GM21576 (cell line): Measurements from ENCODE around the gene GPR35.

Experiments
- ATAC-seq: cut with Tn5 transposase; IDR thresholded peaks from one replicate; pipeline ENCODE4 v1.9.1; 2021; ENCODE audit warnings: mild to moderate bottlenecking, moderate library complexity; ENCODE audit not compliant: unreplicated experiment

Gene GPR35

DNA sequence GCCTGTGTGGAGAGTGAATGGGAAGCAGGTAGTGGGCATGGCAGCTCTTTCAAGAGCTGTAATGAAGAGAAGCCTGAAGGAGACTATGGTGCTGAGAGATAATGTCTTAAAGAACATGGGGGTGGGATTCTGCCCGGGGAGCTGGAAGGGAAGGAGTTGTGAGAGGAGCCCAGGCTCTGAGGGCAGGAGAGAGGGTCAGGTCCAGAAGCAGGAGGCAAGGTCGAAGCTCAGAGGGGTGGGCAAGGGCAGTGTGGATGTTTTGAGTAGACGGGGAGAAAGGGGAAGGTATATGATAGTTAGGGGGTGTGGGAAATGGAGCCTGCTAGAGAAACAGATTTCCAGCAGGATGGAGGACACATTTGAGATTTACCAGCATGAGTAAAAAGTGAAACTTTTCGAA is 36.6 kb upstream of the GPR35 start:
- ATAC-seq: no peak

DNA sequence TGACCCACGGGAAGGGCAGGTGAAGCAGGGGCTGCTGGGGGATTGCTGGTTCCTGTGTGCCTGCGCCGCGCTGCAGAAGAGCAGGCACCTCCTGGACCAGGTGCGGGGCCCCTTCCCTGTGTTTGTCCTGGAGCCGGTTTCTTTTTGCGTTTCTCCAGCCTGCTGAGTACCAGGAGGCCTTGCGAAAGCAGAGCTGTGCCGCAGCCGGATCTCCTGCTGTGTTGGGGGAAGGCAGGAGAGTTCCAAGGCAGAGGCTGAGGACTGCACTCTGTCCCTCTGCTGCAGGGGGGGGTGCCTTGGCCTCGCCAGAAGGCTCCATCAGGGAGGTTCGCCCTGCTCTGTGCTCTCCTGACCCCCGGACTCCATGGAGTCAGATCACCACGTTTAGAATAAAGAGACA is 35.9 kb upstream of the GPR35 start:
- ATAC-seq: no peak

DNA sequence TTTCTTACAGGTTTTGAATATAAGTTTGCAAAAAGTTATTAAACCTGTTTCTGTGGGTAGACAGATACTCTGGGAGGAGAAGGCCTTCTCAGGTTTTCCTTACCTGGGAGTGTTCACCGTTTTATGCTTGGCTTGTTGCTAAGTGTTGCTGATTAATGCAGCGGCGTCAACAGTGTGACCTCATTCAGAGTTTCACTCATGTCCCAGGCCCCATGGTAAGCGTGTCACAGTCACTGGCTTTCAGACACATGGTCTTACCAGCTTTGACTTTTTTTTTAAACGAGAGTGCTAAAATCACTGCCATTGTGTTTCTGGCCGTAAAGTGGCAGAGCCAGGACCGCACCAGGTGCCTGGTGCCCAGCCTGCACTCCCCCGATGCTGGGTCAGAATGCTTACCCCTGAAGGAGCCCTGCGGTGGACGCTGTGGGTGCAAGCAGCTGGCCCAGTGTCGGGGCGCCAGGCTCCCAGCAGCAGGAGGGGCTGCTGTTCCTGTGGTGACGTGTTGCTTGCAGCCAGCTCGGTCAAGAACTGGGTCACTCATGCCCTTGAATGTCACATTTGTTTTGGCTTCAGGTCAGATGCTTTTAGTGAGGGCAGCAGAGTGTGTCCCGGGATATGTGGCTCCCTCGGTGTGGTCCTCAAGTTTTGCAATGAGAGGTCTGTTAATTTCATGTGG is 35.3 kb upstream of the GPR35 start:
- ATAC-seq: no peak

DNA sequence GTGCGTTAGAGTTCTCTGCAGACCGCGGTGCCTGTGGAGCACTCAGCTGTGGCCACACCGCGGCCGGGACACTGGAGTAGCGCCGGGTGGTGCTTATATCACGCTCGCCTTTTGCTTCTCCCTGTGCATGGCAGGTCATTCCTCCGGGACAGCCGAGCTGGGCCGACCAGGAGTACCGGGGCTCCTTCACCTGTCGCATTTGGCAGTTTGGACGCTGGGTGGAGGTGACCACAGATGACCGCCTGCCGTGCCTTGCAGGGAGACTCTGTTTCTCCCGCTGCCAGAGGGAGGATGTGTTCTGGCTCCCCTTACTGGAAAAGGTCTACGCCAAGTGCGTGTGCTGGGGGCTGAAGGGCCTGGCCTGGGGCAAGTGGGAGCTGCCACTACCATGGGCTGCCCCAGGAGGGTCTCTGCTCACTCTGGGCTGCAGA is 34.6 kb upstream of the GPR35 start:
- ATAC-seq: no peak

DNA sequence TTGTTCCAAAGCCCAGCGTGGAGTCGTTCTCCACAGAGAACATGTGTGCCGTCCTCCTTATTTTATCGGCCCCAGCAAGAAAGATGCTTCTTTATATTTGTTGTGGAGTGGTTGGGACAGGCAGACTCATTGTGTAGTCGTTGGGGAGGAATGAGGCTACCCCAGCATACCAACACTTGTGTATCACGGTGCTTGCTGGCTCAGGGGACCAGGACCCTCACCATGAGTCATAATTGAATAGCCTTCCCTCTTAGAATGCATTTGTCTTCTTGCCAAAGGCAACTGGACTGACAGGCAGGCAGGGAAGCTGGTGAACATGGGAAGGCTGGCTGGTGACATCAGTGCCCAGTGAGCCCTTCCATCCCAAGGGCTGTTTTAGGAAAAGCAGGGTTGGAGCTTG is 34.1 kb upstream of the GPR35 start:
- ATAC-seq: no peak

DNA sequence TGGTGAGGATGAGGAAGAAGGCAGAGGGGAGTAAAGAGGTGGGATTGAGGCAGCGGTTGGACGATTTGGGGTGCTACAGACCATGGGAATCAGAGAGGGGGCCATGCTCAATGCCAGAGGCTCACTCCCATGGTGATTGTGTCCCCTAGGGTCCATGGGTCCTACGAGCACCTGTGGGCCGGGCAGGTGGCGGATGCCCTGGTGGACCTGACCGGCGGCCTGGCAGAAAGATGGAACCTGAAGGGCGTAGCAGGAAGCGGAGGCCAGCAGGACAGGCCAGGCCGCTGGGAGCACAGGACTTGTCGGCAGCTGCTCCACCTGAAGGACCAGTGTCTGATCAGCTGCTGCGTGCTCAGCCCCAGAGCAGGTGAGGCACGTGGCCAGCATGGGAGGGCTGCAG is 33.5 kb upstream of the GPR35 start:
- ATAC-seq: no peak

DNA sequence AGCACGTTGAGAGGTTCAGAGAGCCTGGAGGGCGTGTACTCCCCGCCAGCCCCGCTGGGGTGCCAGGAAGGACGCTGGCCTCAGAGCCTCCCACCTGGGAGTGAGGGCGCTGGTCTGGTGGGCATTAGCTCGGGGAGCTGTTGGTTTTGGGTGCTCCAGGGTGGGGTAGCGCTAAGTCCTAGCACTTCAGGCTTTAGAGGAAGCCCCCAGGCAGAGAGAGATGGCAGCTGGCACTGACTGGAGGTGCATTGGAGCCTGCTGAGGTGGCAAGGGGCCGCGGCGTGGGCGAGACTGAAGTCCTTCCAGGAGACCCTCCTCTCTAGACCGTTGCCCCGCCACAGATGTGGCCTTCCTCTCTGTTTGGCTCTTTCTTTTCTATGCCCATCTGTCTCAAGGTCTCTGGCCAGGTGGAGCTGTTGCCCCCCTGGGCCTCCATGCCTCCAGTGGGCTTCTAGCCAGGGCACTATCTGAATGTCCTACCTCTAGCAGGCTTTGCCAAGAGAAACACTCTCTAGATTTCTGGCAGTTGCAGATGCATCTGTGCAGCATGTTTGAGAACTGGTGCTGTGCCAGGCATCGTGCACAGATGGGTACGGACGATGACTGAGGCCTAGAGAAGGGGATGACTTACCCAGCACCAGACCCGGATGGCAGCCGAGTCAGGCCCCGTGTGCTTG is 32.1 kb upstream of the GPR35 start:
- ATAC-seq: no peak

DNA sequence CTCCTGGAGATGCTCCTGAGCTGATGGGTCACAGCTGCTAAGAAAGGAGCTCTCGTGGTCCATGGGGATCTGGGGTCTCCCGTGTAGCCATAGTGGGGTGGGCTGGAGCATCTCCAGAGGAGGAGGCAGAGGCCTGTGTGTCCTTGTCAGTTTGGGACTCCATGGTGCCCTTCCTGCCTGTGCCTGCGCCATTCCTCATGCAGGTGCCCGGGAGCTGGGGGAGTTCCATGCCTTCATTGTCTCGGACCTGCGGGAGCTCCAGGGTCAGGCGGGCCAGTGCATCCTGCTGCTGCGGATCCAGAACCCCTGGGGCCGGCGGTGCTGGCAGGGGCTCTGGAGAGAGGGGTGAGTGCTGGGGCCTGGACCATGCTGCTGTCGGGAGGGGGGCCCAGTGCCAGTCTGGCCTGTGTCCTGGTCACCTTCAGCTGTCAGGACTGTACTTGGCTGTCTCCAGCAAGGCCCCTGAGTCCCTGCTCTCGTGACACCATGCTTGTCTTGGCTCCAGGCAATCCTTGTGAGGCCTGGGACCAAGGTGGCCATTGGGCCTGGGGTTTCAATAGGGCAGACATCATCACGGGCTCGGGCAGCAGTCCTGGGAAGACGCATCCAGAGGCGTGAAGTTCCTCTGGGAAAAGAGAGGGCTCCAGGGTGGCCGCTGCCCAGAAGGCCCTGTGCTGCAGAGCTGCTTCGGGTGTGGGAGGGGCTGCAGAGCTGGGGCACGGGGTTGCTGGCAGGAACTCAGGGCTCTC is 31.4 kb upstream of the GPR35 start:
- no peak for ATAC-seq

DNA sequence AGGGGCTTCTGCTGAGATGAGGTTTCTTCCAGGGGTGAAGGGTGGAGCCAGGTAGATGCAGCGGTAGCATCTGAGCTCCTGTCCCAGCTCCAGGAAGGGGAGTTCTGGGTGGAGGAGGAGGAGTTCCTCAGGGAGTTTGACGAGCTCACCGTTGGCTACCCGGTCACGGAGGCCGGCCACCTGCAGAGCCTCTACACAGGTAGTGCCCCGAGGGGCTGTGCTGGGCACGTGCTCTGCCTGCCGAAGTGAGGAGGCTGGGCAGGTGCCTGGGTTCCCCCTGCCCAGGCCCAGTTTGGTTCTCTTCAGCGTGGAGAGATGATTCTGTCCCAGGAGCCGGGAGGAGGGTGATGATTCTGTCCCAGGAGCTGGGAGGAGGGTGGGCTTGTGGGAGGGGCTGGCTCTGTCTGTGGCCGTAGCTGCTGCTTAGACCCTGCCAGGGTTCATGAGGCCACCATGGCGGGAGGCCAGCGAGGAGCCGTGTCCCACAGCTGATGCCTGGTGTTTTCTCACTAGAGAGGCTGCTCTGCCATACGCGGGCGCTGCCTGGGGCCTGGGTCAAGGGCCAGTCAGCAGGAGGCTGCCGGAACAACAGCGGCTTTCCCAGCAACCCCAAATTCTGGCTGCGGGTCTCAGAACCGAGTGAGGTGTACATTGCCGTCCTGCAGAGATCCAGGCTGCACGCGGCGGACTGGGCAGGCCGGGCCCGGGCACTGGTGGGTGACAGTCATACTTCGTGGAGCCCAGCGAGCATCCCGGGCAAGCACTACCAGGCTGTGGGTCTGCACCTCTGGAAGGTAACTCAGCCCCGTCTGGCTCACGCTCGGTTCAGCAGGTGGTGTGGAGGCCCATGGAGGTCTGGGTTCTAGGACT is 30.5 kb upstream of the GPR35 start:
- no peak for ATAC-seq

DNA sequence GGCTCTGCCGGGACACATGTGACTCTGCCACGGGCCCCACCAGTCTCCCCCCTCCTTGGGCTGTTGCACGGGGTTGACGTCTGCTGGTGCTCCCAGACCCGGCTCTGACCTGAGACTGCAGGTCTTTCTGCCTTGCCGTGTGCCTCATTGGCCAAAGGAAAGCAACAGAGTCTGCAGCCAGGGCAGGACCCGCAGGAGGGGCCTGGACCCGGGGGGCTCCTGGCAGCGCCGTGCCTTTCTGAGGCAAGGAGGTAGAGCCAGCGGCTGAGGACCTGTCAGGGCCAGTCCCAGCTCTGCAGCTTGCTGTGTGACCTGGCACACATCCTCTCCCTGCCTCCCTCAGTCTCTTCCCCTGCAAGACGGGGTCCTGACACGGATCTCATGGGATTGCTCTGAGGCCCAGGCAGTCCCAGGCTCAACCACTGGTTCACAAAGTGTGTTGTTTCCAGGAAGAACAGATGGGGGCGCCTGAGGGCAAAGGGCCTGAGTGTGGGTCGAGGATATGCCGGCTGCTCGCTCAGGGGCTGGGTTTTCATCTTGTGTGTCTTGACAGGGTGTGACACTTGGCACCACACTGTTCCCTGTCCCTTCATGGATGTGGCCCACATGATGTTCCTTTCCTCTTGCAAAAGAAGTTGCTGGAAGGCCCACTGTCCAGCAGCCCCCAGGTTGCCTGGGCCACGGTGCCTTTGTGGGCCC is 29.8 kb upstream of the GPR35 start:
- ATAC-seq: no peak

DNA sequence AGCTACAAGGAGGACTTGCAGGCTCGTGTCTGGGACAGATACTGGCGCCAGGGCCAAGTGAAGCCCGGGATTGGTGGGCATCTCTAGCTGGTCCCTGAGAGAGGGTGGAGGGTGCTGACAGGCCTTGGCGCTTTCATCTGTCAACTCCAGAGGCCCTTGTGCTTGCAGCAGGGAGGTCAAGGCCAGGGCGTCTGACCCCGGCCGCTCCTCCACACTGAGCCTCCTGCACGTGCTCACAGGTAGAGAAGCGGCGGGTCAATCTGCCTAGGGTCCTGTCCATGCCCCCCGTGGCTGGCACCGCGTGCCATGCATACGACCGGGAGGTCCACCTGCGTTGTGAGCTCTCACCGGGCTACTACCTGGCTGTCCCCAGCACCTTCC is 29.2 kb upstream of the GPR35 start:
- no peak for ATAC-seq

DNA sequence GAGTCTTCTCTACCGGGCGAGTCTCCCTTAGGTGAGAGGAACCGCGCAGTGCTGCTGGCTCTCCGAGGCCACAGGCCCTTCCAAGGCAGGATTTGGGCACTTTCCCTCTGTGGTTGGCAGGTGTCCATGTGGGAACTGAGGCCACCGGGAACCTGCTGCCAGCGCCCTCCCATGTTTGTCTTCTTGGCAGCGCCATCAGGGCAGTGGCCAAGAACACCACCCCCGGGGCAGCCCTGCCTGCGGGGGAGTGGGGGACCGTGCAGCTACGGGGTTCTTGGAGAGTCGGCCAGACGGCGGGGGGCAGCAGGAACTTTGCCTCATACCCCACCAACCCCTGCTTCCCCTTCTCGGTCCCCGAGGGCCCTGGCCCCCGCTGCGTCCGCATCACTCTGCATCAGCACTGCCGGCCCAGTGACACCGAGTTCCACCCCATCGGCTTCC is 28.8 kb upstream of the GPR35 start:
- ATAC-seq: no peak

DNA sequence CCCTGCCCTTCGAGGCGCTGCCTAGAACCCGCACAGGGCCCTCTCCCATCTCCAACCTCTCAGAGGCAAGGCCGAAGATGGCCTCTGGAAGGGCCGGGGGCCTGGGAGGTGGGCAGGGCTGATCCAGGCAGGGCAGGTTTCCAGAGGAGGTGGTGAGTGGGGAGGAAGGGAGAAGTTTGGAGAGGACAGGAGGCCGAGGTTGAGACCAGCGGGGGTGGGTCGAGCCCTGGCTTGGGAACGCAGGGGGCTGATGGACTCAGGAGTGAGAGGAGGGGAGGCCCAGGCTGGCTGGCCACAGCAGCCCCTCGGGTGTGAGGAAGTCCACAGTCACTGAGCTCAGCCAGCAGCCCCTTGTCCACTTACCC is 28.2 kb upstream of the GPR35 start:
- ATAC-seq: no peak

DNA sequence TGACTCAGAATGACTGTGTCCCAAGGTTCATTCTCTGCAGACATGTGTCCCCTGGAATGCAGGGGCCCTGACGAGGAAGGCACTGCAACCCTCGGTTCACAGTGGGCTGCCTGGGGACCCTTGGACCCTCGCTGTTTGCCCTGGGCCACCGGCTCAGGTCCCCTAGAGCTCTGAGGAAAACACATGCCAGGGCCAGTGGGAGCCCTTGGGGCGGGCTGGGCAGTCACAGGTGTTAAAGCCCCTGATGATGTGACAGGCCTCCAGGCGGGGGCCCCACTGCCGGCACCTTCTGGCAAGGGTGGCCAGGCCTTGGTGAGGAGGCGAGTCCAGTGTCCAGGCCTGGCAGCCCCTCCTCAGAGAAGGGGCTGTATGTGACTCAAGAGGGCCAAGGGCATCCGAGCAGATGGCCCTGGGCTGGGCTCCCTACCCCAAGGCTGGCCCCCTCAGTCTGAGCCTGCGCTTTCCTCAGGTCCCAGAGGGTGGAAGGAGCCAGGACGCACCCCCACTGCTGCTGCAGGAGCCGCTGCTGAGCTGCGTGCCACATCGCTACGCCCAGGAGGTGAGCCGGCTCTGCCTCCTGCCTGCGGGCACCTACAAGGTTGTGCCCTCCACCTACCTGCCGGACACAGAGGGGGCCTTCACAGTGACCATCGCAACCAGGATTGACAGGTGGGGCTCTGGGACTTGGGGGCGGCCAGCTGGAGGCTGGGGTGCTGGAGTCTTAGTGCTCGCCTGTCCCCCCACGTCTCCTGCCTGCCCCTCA is 27.7 kb upstream of the GPR35 start:
- ATAC-seq: no peak

DNA sequence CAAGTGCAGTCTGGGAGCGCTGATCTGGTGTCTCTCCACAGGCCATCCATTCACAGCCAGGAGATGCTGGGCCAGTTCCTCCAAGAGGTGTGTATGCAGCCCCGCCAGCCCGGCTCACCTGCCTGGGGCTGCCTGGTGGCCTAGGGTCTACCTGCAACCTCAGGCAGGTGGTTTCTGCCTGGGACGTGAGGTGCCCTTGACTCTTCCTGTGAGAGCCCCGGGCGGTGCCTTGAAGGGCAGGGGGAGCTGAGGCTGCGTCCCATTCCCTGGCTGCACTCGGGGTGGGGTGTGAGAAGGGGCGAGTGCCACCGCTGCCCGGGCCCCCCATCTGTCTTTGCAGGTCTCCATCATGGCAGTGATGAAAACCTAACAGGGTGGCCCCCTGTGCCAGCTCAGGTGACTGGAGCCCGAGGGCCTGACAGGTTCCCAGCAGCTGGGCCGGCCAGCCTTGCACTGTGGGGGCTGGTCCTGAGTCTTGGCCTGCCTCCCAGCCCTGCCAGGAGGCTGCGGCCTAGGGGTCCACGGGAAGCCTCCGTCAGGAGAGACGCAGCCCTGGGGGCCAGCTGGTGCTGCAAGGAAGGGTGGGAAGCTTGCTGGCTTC is 26.9 kb upstream of the GPR35 start:
- no peak for ATAC-seq

DNA sequence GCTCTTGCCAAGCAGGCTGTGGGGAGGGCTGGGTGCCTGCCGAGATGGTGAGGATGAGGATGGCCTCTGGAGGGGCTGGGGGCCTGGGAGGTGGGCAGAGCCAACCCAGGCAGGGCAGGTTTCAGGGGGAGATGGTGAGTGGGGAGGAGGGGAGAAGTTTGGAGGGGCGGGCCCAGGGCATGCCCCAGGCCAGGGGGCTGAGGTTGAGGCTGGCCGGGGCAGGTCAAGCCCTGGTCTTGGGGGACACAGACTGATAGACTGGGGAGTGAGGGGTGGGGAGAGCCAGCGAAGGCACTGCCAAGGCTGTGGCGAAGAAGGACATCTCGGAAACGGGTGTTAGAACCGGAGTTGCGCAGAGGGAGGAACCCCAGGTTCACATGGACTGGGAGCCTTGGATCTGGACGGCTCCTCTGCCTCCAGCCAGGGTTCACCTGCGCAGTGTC is 26.1 kb upstream of the GPR35 start:
- ATAC-seq: no peak

DNA sequence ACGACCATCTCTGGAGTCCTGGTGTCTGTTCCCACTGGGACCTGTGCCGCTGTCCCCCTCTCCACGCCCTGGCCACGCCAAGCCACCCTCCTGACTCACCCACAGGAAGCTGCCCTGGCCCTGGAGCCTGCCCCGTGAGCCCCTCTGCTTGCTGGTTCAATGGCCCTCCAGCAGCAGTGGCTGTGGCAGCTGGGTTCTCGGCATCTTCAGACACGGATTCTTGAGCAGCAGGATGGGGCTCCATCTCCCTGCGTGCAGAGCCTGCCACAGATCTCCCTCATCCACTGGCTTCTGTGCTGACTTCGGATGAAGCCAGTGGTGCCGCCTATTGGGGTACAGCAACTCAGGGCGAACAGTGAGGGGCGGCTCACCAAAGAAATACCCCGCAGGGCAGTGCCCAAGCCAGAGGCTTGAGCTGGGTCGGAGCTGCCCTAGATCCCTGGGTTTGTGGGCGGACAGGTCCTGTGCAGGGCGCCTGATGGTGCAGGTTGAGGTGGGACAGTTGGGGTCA is 24.8 kb upstream of the GPR35 start:
- ATAC-seq: no peak

DNA sequence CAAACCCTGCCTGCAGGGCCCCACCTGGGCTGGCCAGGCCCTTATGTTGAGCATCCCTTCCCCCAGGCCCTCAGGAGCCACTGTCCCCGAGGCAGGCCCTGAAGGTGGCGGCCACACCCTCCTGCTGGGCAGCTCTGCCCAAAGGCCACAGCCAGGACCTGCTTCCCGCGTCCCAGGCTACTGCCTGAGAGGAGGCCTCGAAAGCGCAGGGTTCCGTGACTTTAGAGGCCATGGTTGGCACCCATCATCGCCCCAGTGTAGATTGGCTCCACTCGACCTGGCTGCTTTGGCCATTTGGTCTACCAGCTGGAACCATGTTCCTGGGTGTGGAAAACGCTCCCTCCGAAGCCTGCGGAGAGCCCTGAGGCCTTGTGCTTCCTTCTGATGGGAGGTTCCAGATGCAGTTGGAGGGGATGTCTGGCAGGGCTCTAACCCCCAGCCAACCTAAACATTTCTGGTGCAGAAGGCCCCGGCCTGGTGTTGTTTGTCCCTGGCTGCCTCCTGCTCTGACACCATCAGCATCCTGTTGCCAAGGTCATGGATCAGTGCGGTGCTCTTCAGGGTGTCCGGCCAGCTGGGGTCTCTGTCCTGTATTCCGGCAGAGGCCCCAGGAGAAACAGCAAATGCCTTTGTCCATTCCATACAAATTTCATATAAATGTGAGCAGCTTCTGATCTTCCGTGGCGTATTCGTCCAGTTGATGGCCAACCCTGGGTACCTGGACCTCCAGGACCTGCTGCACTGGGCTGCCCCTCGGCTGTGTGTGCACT is 24.0 kb upstream of the GPR35 start:
- ATAC-seq: no peak

DNA sequence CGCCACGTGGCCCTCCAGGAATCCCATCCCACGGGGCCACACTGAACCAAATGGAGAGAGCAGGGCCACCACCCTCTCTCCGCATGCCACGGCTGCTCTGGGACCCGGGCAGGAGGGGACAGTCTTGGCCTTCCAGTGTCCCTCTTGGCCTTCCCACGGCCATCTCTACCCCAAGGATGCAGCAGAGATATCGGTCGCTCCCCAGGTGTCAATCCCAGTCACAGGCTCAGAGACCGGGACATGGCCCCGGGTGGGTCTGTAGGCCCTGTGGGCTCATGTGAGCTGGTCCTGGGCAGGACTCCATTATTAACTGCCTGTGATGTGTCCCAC is 23.5 kb upstream of the GPR35 start:
- no peak for ATAC-seq
